K562 (cell line): Measurements from ENCODE around the gene IRF2BP2. TPM values are rescaled to one million over a fixed set of nuclear protein-coding genes. Genes with fewer than 3 reads are reported as not detected.
A peak's percentile ranks its signal among the peaks of the same experiment; 100 is the strongest.

ENCODE experiments used
- CC2D1A ChIP-seq: fragments of 450-650 bp; IDR thresholded peaks from 2 replicates; pipeline ENCODE4 v1.6.1; 2017; ENCODE audit warnings: mild to moderate bottlenecking
- CEBPG ChIP-seq, 3 experiments: fragments of 200-800 bp in 1 of 3; sonication (Bioruptor generic) in 1 of 3; sonication (generic) in 1 of 3; formaldehyde crosslinking in 1 of 3; IDR thresholded peaks in 2 of 3; conservative IDR thresholded peaks in 1 of 3; 2 replicates each; pipeline versions ENCODE4 v1.6.1 to v1.8.0; 2016 to 2022; ENCODE audit warnings: missing compliant biosample characterization in 2 of 3, missing genetic modification characterization in 2 of 3, mild to moderate bottlenecking in 1 of 3, missing genetic modification reagents in 1 of 3
- CHD1 ChIP-seq: fragments of 200-600 bp; sonication (generic); IDR thresholded peaks from one replicate; pipeline ENCODE4 v1.6.1; 2012; ENCODE audit warnings: mild to moderate bottlenecking, moderate library complexity, low read length, inconsistent platforms
- E2F1 ChIP-seq: sonication (generic); formaldehyde crosslinking; IDR thresholded peaks from 2 replicates; pipeline ENCODE4 v1.8.1; 2023; ENCODE audit warnings: mild to moderate bottlenecking, missing genetic modification reagents, moderate library complexity
- EHMT2 ChIP-seq: fragments of 450-650 bp; IDR thresholded peaks from 2 replicates; pipeline ENCODE4 v1.6.1; 2018; ENCODE audit warnings: antibody characterized with exemption
- ELF1 ChIP-seq: fragments of 200-800 bp; sonication (Bioruptor generic); IDR thresholded peaks from 2 replicates; pipeline ENCODE4 v1.6.1; 2016; ENCODE audit warnings: missing genetic modification characterization, missing compliant biosample characterization
- ERF ChIP-seq: fragments of 450-650 bp; formaldehyde crosslinking; IDR thresholded peaks from 2 replicates; pipeline ENCODE4 v1.4.0; 2020; ENCODE audit warnings: mild to moderate bottlenecking, mixed read lengths
- KAT7 ChIP-seq: sonication (generic); formaldehyde crosslinking; IDR thresholded peaks from 2 replicates; pipeline ENCODE4 v1.8.0; 2022; ENCODE audit warnings: missing genetic modification reagents, mild to moderate bottlenecking, borderline replicate concordance
- KLF13 ChIP-seq: fragments of 450-650 bp; IDR thresholded peaks from 2 replicates; pipeline ENCODE4 v1.6.1; 2016; ENCODE audit warnings: missing genetic modification characterization, low read depth, mild to moderate bottlenecking, missing compliant biosample characterization, moderate library complexity, borderline replicate concordance
- KLF16 ChIP-seq: IDR thresholded peaks from 2 replicates; pipeline ENCODE4 v1.6.1; 2016; ENCODE audit warnings: antibody characterized with exemption
- MAFK ChIP-seq: IDR thresholded peaks from 2 replicates; pipeline ENCODE4 v1.6.1; 2011; ENCODE audit warnings: low read length, improper control_type of control experiment
- MBD1 ChIP-seq: fragments of 250-450 bp; sonication (Bioruptor Pico); IDR thresholded peaks from 2 replicates; pipeline ENCODE4 v1.8.0; 2022; ENCODE audit warnings: inconsistent platforms
- MLLT1 ChIP-seq, 2 experiments: fragments of 450-650 bp; IDR thresholded peaks; 2 replicates each; pipeline ENCODE4 v1.6.1; 2016
- MTF1 ChIP-seq: fragments of 250-450 bp; sonication (Bioruptor Pico); IDR thresholded peaks from 2 replicates; pipeline ENCODE4 v1.9.0; 2021; ENCODE audit warnings: moderate library complexity, mild to moderate bottlenecking, inconsistent platforms, borderline replicate concordance
- PURB ChIP-seq: sonication (generic); formaldehyde crosslinking; IDR thresholded peaks from 2 replicates; pipeline ENCODE4 v1.9.0; 2021; ENCODE audit warnings: low read depth, mild to moderate bottlenecking, missing genetic modification reagents
- STAT5B ChIP-seq: fragments of 250-450 bp; sonication (Bioruptor Pico); IDR thresholded peaks from 2 replicates; pipeline ENCODE4 v1.8.0; 2021; ENCODE audit warnings: mild to moderate bottlenecking, inconsistent platforms
- TCF7L2 ChIP-seq: fragments of 150-350 bp; IDR thresholded peaks from 2 replicates; pipeline ENCODE4 v1.6.1; 2016; ENCODE audit warnings: low read depth, mild to moderate bottlenecking, low read length, moderate library complexity
- TFE3 ChIP-seq: fragments of 450-650 bp; formaldehyde crosslinking; IDR thresholded peaks from 2 replicates; pipeline ENCODE4 v1.4.0; 2020; ENCODE audit warnings: mild to moderate bottlenecking, mixed read lengths
- ZBED1 ChIP-seq: IDR thresholded peaks from 2 replicates; pipeline ENCODE4 v1.6.1; 2014
- ZBTB26 ChIP-seq: fragments of 450-650 bp; formaldehyde crosslinking; IDR thresholded peaks from 2 replicates; pipeline ENCODE4 v1.4.0; 2022; ENCODE audit warnings: missing genetic modification characterization
- ZNF584 ChIP-seq: fragments of 200-800 bp; sonication (Bioruptor generic); IDR thresholded peaks from 2 replicates; pipeline ENCODE4 v1.6.1; 2016; ENCODE audit warnings: low read depth, mild to moderate bottlenecking, missing genetic modification characterization, missing compliant biosample characterization
- polyA plus RNA-seq, 8 experiments: library from polyadenylated mRNA; depleted of rRNA in 4 of 8; stranded (reverse) in 5 of 8; unstranded in 3 of 8; fragments of >200 nt; fragmentation: Nextera tagmentation in 2 of 8; fragmentation: Illumina TruSeq in 1 of 8; extraction: Ambion mirVana in 2 of 8; extraction: Trizol in 1 of 8; gene quantifications; 2 replicates each; pipeline versions ENCODE4 v1.2.1 to v1.2.3, GENCODE V29; 2011 to 2014; ENCODE audit warnings: inconsistent platforms in 1 of 8, missing spikeins in 1 of 8
- total RNA-seq, 7 experiments: library from RNA; depleted of rRNA in 6 of 7; stranded (reverse); fragments of >200 nt in 6 of 7; fragmentation: Illumina TruSeq in 2 of 7; extraction: Trizol in 2 of 7; gene quantifications; 2 replicates each; pipeline versions ENCODE4 v1.2.1 to v1.2.3, GENCODE V29; 2011 to 2021; ENCODE audit warnings: low replicate concordance in 1 of 7

IRF2BP2 gene
- total and polyA plus RNA-seq, 9 of the 15 experiments (the other 6 are each of a cell fraction or from before 2014, with no cell fraction given): 7.7 to 68.6 (median 22.1) TPM

- peak; percentile 0; the same call in 1 of the 2 replicates for TF ChIP-seq TFE3
- TF ChIP-seq MAFK: no peak
- peak; percentile 82 for TF ChIP-seq CHD1
- TF ChIP-seq MBD1 (CRISPR knock-in tag): no peak
- peak; percentile 79; the same call in 1 of the 2 replicates for TF ChIP-seq KLF13 (tag)
- no peak for TF ChIP-seq EHMT2
- TF ChIP-seq PURB: no peak
- no peak for TF ChIP-seq ZBTB26 (CRISPR knock-in tag)
- TF ChIP-seq ZBED1: 0 out of 2 replicates have a peak, but pooled peaks have one; percentile 47
- no peak for TF ChIP-seq CC2D1A
- peak; percentile 93 for TF ChIP-seq E2F1 (CRISPR knock-in tag)
- peak; percentile 93 for TF ChIP-seq ZNF584 (CRISPR knock-in tag)
- TF ChIP-seq MLLT1 (IDR thresholded peaks at IDR 0.05): peak; percentile 76; a peak in 2 of 4 replicates
- TF ChIP-seq TCF7L2: no peak
- no peak for TF ChIP-seq KLF16
- TF ChIP-seq CEBPG (CRISPR knock-in tag; IDR thresholded peaks at IDR 0.05): peak; percentile 40; the same call in 1 of the 2 replicates
- no peak for TF ChIP-seq CEBPG (tag; conservative IDR thresholded peaks at IDR 0.05 in 1 of 2, IDR thresholded peaks at IDR 0.05 in 1 of 2)
- TF ChIP-seq KAT7 (CRISPR knock-in tag): no peak
- no peak for TF ChIP-seq MTF1 (CRISPR knock-in tag)
- peak; percentile 89 for TF ChIP-seq ERF (CRISPR knock-in tag)
- peak; percentile 75 for TF ChIP-seq ELF1 (tag)
- TF ChIP-seq STAT5B (CRISPR knock-in tag): no peak
Observed at GRCh38 chr1:234599617-234600417, 10.2 kb downstream of the IRF2BP2 start (continued).
